Fibroblast of lung (primary cell): ENCODE results near the gene NUB1.

ENCODE experiments used
- EZH2 ChIP-seq: IDR thresholded peaks from 2 replicates; pipeline ENCODE4 v1.5.1; 2012; ENCODE audit warnings: low read length, control low read depth, mild to moderate bottlenecking; ENCODE audit errors: missing control alignments
- TF ChIP-seq, protein P1 (sequence below), 2 donors: IDR thresholded peaks in 1 of 2; conservative IDR thresholded peaks in 1 of 2; 1 replicate in 1 of 2; 2 replicates in 1 of 2; pipeline ENCODE4 v1.5.1; 2011 to 2012; ENCODE audit warnings: low read length in 2 of 2, control low read depth in 1 of 2, inconsistent platforms in 1 of 2, low read depth in 1 of 2, mild to moderate bottlenecking in 1 of 2

DNA sequence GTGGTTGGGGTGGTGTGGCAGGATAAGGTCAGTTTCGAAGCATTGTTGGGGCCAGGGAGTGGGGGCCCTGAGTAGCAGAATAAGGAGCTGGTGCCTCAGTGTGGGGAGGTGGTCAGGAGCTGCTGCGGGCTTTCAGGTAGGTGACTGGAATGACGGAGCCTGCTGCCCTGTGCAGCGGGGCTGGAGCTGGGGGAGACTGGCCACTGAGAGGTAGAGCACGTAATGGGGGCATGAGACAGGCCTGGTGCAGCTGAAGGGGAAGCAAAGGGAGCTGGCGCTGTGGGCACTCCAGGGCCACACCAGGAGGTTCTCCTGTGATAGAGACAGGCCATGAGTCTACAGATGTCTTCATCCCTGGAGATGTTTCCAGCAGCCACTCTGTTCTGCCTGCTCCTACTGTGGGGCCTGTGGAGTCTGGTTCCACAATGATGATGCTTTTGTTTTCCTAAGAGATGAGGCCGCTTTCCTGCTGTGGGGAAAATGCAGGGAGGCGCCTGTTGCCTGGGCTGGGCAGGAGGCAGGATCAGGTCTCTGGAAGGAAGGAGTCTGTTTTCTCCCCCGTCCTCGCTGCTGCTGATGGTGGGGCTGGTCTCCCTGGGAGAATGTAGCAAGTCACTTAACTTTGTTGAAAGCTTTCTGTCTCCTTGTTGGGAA lies 31.1 kb downstream of the NUB1 start:
- TF ChIP-seq EZH2, result no peak
- TF ChIP-seq, protein P1, sequence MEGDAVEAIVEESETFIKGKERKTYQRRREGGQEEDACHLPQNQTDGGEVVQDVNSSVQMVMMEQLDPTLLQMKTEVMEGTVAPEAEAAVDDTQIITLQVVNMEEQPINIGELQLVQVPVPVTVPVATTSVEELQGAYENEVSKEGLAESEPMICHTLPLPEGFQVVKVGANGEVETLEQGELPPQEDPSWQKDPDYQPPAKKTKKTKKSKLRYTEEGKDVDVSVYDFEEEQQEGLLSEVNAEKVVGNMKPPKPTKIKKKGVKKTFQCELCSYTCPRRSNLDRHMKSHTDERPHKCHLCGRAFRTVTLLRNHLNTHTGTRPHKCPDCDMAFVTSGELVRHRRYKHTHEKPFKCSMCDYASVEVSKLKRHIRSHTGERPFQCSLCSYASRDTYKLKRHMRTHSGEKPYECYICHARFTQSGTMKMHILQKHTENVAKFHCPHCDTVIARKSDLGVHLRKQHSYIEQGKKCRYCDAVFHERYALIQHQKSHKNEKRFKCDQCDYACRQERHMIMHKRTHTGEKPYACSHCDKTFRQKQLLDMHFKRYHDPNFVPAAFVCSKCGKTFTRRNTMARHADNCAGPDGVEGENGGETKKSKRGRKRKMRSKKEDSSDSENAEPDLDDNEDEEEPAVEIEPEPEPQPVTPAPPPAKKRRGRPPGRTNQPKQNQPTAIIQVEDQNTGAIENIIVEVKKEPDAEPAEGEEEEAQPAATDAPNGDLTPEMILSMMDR (conservative IDR thresholded peaks at IDR 0.05 in 1 of 2, IDR thresholded peaks at IDR 0.05 in 1 of 2; ENCODE audit: low read depth in 1 of 2, low read length in 2 of 2), result no peak
